Astrocyte of the cerebellum (primary cell): ENCODE data around the gene YDJC.
"Not testable (repeated sequence)": the region's sequence is repeated elsewhere in the genome, so short reads cannot be mapped to it uniquely, and the experiment has no call there.

Source experiments
- DNase-seq: peaks from one replicate; pipeline ENCODE4 v3.0.0-alpha.2; 2011; ENCODE audit warnings: low read depth
- H3K4me3 ChIP-seq: 2 replicates; pipeline ENCODE4 v1.5.1; 2011; ENCODE audit warnings: mild to moderate bottlenecking, low read depth, low read length, moderate library complexity
- in situ Hi-C: cut with HindIII; loops from 2 replicates; pipeline ENCODE4 v1.10.0; 2017; ENCODE audit warnings: low sequenced_read_pairs
- TF ChIP-seq, protein P1 (sequence below): IDR thresholded peaks from 2 replicates; pipeline ENCODE4 v1.5.1; 2012; ENCODE audit warnings: low read length, low read depth, moderate library complexity, mild to moderate bottlenecking; ENCODE audit errors: missing control alignments

The YDJC gene

DNA sequence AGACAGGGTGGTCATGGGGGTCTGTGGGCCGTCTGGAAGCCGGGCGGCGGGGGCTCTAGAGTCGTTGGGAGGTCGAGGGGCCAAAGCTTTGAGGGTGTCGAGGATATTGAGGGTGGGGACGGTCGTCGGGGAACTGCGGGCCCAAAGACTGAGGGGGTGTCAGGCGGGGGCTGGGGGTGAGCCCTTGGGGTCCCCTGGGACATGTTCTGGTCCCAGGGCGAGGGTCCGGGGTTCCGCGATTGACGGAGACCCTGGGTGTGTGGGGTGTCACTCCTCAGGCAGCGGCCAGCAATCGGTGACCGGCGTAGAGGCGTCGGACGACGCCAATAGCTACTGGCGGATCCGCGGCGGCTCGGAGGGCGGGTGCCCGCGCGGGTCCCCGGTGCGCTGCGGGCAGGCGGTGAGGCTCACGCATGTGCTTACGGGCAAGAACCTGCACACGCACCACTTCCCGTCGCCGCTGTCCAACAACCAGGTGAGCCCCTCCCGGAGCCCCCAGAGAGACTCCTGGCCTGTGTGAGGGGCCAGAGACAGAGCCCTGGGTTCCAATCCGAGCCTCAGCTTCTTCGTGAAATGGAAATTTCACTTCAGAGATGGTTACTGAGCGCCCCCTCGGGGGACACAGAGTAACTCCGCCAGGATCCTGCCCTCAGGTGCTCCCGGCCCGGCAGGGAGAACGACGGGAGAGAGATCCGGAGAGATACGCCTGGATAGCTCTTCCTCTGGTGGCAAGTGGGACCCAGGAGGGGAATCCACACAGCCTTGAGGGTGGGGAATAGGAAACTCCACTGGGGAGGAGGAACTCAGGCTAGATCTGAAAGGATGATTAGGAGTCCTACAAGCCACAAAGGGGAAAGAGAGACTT is 13.0 kb upstream of the YDJC start:
- TF ChIP-seq, protein P1, sequence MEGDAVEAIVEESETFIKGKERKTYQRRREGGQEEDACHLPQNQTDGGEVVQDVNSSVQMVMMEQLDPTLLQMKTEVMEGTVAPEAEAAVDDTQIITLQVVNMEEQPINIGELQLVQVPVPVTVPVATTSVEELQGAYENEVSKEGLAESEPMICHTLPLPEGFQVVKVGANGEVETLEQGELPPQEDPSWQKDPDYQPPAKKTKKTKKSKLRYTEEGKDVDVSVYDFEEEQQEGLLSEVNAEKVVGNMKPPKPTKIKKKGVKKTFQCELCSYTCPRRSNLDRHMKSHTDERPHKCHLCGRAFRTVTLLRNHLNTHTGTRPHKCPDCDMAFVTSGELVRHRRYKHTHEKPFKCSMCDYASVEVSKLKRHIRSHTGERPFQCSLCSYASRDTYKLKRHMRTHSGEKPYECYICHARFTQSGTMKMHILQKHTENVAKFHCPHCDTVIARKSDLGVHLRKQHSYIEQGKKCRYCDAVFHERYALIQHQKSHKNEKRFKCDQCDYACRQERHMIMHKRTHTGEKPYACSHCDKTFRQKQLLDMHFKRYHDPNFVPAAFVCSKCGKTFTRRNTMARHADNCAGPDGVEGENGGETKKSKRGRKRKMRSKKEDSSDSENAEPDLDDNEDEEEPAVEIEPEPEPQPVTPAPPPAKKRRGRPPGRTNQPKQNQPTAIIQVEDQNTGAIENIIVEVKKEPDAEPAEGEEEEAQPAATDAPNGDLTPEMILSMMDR = peak; percentile 72
- in situ Hi-C loops = no loop called here
- peak overlapping the region; percentile 78 for H3K4me3 ChIP-seq
- no peak for DNase-seq

DNA sequence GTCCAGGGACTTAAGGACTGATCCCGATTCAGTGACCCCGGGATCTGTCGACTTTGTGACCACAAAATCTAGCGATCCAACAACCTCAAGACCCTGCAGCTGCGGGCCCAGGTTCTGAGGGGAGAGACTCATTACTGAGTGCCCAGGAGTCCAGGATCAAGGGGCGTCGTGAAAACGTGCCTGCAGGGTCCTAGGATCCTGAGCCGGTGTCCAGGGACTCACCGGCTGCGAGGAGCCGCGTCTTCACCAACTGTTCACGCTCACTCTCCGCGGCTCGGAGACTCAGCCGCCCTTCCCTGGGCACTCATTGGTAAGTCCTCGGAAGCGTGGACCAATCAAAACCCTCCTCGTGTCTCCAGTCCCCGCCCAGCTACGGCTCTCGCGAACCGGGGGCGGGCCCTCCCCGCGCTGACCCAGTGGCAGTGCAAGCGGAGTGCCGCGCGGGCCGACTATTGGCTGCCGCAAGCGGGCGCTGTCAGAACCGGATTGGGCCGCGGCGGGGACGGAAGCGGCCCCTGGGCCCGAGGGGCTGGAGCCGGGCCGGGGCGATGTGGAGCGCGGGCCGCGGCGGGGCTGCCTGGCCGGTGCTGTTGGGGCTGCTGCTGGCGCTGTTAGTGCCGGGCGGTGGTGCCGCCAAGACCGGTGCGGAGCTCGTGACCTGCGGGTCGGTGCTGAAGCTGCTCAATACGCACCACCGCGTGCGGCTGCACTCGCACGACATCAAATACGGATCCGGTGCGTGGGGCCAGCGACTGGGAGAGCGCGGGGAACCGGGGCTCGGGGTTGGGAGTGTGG is 12.2 kb upstream of the YDJC start, which contains the start of gene SDF2L1:
Gene SDF2L1 (plus strand): TSS at position 514 of the 795 bp plus-strand sequence. CDS start 35 bp downstream, at position 549.
- in situ Hi-C loops = no loop called here
- peak within 1 kb of the TSS; percentile 78 for H3K4me3 ChIP-seq
- TF ChIP-seq, protein P1 = no peak
- DNase-seq = peak; percentile 97

DNA sequence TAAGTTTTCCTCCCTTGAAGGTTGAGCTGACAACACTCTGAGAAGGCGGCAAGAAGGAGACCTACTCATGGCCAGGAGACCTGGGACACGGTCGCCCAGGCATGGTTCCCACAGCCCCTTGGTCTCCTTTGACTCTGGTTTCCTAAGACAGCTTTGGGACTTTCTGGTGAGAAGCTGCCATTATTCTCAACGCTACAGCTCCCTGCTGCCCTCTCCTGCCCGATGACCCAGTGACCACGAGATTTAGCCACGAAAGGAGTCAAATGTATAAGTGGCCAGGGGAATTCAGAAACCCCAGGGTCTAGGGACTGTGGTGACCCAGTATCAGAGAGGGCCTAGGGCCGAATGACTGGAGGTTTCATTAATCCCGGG is 11.6 kb upstream of the YDJC start:
- DNase-seq = no peak
- H3K4me3 ChIP-seq = peak overlapping the region; percentile 78
- TF ChIP-seq, protein P1 = peak; percentile 51
- in situ Hi-C loops = no loop called here

DNA sequence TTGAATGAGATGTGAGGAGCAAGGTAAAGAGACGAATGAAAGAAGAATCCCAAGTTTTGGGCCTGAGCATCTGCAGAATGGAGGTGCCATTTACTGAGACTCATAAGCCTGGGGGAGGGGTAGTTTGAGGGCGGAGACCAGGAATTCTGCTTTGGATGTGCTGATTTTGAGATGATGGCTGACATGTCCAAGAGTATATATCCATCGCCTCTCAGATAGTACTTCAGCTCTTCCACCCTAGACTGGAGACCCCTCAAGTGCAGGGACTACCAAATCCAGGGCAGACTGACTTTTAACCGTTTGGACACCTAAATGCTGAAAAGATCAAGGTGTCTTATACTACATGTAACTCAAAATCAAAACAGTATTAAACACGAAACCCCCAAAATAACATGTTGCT is 11.0 kb upstream of the YDJC start:
- no peak for DNase-seq
- TF ChIP-seq, protein P1 = no peak
- in situ Hi-C loops = no loop called here
- no peak overlapping the region for H3K4me3 ChIP-seq

DNA sequence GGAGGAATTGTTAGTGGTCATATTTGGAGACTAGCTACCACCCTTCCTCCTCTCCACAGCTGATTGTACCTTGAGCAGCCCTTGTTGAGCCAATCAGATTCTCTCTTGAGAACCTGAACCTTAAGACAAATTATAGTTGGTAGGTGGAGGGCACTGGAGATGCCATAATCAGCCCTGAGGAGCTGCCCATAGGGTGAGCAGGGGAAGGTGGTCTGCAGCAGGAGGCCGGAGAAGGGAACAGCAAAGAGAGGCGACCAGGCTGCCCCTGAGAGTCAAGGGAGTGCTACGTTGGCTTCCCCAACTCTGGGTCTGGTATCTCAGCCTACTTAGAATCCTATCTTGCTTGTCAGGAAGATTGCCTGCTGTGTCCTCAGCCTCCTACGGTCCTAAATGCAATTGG is 9.5 kb upstream of the YDJC start:
- in situ Hi-C loops = no loop called here
- TF ChIP-seq, protein P1 = no peak
- DNase-seq = no peak
- no peak overlapping the region for H3K4me3 ChIP-seq

DNA sequence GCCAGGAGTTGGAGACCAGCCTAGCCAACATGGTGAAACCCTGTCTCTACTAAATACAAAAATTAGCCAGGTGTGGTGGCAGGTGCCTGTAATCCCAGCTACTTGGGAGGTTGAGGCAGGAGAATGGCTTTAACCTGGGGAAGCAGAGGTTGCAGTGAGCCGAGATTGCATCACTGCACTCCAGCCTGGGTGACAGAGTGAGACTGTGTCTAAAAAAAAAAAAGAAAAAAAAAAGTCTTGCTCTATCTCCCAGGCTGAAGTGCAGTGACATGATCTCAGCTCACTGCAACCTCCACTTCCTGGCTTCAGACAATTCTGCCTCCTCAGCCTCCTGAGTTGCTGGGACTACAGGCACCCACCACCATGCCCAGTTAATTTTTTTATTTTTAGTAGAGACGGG is 7.6 kb upstream of the YDJC start:
- H3K4me3 ChIP-seq, in situ Hi-C loops, DNase-seq: not testable (repeated sequence)
